Epithelial cell of prostate (primary cell): ENCODE results near the gene OR10A3.
"Not testable (repeated sequence)": the region's sequence is repeated elsewhere in the genome, so short reads cannot be mapped to it uniquely, and the experiment has no call there.

Source experiments
- DNase-seq: peaks from one replicate; pipeline ENCODE4 v3.0.0-alpha.2; 2011; ENCODE audit warnings: low read depth, low spot score
- H3K27ac ChIP-seq: fragments of 450-650 bp; 2 replicates; pipeline ENCODE4 v1.5.1; 2017; ENCODE audit warnings: mild to moderate bottlenecking

The OR10A3 gene, protein sequence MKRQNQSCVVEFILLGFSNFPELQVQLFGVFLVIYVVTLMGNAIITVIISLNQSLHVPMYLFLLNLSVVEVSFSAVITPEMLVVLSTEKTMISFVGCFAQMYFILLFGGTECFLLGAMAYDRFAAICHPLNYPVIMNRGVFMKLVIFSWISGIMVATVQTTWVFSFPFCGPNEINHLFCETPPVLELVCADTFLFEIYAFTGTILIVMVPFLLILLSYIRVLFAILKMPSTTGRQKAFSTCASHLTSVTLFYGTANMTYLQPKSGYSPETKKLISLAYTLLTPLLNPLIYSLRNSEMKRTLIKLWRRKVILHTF

DNA sequence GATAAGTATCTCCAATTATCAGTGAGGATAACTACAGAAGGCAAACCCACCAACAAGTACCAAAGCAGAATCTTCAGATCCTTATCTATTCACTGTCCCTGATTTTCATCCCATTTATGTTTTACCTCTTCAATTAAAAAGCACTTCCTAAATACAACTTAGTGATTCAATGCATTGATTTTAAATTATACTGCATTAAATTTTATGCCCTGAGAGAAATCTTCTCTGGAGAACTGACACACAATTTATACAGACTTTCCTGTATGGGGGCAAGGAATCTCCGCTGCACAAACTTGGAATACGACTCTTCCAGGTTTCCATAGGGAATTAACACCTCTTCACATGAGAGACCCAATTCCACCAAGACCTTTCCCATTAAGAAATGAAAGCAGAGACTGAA lies at the start of gene OR10A3:
Gene OR10A3 (minus strand): TSS at position 101 of the 400 bp plus-strand sequence. CDS start 2,188 bp downstream, outside the sequence.
- DNase-seq = no peak
- no peak within 1 kb of the TSS for H3K27ac ChIP-seq

DNA sequence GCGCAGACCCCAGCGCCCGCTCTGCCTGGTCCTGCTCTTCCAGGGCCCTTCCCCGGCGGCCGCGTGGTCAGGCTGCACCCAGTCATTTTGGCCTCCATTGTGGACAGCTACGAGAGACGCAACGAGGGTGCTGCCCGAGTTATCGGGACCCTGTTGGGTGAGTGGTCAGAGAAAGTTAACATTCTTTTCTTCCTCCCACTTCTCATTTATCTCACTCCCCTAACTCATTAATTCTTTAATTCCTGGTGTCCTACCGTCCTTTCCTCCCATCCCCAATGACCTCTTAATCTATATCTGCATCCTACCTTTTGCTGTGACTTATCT lies 46.0 kb upstream of the OR10A3 start:
- DNase-seq = not testable (repeated sequence)
- H3K27ac ChIP-seq = peak overlapping the region; percentile 64

DNA sequence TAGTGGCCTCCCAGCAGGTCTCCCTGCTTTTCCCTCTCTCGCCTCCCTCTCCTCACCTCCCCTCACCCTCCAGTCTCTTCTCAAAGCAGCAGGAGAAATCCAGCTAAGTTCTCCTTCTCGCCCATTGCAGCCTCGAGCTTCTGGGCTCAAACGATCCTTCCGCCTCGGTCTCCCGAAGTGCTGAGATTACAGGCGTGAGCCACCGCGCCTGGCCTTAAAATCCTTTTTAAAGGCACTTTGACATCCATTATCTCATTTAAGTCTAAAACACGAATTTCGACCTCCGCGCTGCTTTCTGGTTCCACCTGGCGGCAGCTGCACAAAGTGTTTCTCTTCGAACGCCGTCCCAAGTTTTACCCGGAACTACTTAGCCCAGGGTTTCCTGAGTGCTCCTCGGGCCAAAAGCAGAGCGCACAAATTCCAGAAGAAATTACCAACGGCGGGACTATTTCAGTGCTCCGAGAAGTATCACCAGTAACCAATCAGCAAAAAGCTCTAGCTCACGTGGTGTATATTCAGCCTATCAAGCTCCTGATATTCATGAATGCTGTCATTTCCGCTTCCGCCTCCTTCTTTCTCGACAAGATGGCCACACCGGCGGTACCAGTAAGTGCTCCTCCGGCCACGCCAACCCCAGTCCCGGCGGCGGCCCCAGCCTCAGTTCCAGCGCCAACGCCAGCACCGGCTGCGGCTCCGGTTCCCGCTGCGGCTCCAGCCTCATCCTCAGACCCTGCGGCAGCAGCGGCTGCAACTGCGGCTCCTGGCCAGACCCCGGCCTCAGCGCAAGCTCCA lies 45.5 kb upstream of the OR10A3 start, which contains the start of gene EIF3F:
Gene EIF3F (plus strand): TSS at position 570 of the 792 bp plus-strand sequence. CDS start 16 bp downstream, at position 586.
- peak; percentile 99 for DNase-seq
- H3K27ac ChIP-seq = peak within 1 kb of the TSS; percentile 64

DNA sequence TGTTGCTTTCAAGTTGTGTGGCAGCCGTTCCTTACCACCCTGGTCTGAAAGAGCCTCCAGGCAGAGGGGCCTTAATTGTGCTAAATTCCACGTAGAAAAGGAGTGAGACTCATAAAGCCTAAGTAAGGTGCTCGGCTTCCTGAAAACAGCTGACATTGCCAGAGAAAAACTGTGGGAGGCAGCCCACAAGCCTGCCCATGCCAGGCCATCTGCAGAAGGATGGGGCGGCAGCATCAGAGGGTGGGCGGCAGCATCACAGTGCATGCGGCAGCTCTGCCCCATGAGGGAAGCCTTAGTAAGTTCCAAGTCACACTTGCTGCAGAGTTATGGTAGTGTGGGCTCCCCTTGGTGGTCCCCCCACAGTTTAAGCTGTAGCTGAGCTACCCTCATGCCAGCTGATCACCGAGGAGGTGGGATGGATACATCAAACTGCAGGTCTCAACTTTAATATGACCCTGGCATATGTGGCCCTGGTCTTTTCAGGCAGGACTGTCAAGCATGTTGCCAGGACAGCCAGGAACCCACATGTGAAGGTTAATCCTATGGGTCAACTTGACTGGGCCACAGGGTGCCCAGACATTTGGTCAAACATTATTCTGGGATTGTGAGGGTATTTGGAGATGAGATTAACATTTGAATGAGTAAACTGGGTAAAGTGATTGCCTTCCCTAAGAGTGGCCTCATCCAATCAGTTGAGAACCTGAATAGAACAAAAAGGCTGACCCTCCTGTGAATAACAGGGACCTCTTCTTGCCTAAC lies 42.5 kb upstream of the OR10A3 start:
- no peak for DNase-seq
- H3K27ac ChIP-seq = no peak overlapping the region

DNA sequence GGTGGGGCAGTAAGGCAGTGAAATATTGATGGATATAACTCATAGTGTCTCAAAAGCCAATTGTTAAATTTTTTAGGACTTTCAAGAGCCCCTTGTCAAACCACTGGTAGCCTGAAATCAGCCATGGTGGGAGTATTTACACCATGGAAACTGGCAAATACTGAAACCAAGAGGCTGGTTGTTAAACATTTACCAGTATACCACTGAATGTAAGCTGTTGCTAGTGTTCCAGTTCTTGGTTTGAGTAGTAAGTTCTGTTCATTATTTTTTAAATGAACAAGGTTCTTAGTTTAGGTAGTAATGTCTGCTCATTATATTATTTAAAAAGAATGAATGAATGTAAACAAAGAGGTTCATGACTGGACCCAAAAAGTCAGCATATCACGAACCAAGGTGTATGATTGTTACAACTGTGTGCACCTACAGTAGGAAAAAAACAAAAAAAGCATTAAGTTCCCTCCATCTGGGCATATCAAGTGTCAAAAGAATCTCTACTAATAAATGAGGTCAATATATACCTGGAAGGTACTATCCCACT lies 41.1 kb upstream of the OR10A3 start:
- H3K27ac ChIP-seq = no peak overlapping the region
- DNase-seq = no peak

DNA sequence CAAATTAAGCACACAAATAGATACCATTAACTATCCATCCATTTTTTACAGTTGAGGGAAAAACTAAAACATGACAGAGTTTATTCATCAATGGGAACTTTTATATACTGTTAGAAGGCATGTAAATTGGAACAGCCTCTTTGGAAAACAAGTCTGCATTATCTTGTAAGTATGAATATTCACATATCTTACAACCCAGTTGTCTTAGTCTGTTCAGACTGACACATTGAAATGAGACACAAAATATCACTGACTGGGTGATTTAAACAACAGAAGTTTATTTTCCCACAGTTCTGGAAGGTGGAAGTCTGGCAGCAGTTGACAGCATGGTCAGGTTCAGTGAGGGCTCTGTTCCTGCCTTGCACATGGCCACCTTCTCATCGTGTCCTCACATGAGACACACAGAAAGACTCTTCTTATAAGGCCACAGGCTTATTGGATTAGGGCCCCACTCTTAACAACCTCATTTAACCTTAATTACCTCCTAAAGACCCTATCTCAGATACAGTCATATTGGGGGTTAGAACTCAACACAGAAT lies 40.2 kb upstream of the OR10A3 start:
- H3K27ac ChIP-seq = no peak overlapping the region
- DNase-seq = no peak

DNA sequence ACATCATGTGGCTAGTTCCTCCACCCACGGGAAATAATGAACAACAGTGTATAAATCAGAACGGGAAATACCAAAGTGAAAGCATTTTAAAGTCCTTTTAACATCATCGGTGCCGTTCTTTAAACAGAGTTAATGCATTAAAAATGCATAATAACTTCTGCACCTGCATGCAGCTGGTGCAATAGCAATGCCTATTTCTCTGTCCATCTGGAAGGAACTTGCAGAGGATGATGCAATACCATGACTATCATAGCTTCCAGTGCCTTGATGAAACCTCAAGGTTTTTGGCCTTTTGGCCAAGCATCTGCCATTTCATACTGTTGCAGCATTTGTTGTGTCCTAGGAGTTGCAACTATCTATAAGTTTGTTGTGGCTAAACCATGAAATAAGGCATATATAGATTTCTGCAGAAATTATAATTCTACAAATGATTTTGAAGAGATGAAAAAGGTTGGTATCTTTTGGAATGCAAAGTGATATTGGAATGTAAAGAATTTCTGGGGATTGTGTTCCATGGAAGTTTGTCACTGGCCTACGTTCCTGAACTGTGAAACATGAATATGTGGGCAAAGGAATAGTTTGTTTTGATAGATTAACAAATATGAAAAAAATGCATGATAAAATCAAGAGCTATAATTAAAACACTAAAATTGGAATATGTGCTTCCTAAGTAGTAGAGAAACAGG lies 35.9 kb upstream of the OR10A3 start:
- peak overlapping the region; percentile 95 for H3K27ac ChIP-seq
- no peak for DNase-seq

DNA sequence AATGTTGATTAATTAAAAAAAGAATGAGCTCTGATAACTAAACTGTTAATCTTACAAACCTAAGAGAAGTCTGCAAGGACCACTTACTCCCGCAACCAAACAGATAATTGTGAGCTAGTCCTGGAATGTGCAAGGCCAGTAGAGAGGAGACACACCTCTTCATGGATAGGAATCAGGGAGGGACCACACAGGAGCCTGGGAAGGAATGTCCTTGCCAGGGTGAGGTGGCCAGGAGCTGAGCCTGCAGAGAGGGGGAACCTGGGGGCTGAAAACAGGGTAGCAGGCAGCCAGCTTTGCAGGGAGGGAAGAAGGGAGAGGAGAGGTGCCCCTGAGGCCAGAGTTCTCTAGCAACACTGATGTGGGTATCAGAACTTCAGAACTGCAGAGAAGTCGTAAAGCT lies 33.2 kb upstream of the OR10A3 start:
- no peak for DNase-seq
- H3K27ac ChIP-seq = peak overlapping the region; percentile 95

DNA sequence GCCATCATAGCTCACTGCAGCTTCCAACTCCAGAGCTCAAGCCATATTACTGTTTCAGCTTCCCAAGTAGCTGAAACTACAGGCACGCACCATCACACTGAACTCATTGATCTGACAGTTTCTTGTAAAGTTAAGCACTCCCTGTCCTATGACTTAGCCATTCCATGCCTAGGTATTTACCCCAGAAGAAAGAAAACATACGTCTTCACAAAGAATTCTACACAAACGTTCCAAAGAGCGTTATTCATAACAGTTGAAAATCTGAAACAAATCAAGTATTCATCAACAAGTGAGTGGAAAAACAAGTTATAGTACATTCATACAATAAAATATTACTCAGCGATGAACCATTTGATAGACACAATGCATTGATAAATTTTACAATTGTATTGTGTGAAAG lies 31.5 kb upstream of the OR10A3 start:
- DNase-seq = peak; percentile 66
- peak overlapping the region; percentile 95 for H3K27ac ChIP-seq

DNA sequence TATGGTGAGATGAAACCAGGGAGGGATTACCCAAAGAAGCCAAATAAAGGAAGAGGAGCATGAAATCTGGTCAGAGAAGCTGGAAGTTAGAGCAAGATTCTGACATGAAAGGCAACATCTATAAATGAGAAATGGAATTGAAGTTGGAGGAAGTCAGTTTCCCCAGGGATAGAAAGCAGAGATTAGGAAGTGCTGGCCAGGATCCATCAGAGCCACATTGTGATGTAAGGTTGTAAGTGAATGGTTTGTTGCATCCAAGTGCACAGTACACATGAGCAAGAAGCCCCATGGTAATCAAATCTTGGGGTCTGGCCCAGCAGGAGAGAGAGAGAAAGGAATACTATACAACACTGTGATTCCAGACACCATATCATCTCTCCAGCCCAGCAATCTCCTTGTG lies 30.3 kb upstream of the OR10A3 start:
- DNase-seq = no peak
- H3K27ac ChIP-seq = peak overlapping the region; percentile 95

DNA sequence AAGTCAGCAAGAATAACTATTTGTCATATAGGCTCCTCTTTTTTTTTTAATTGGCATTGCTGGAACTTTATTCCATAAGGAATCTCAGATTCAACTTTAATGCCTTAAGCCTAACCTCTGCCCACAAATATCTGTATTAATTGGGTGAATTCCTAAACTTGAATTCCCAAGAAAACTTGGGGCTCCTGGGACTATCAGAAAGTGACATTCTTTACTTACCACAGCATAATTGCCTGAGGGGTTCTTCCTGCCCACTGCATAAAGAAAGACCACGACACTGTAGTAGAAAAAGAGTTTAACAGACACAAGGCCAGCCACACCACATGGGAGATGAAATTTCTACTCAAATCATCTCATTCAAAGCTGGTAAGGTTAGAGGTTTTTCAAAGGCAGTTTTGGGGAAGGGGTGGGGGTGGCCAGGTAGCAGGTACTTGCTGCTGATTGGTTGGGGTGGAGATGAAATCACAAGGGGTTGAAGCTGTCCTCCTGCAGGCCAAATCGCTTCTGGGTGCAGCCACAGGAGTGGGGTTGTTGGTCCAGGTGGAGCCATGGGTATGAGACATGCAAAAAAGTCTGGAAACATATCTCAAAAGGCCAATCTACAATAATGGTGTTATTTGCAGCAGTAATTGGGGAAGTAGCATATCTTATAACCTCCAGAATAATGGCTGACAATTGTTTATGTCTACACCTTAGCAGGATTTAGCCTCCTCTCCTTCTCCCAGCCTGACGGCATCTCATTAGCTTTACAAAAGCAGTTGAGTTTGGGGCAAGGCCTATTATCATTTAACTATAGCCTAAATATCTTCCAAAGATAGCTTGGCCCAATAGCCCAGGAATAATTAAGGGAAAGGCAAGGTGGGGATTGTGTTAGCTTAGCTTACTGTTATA lies 28.5 kb upstream of the OR10A3 start:
- no peak for DNase-seq
- no peak overlapping the region for H3K27ac ChIP-seq

DNA sequence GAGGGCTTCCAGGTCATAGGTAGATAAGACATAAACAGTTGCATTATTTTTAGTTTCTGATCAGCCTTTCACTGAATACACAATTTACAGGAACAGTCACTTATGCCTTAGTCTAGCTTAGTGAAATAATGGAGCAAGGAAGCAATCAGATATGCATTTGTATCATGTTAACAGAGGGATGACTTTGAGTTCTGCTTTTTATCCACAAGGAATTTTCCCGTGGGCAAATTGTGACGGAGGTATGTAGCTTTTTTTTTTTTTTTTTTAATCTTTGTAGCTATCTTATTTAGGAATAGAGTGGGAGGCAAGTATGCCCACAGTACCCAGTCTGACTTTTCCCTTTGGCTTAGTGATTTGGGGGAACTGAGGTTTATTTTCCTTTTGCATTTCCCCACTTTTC lies 27.2 kb upstream of the OR10A3 start:
- no peak for DNase-seq
- H3K27ac ChIP-seq = no peak overlapping the region

DNA sequence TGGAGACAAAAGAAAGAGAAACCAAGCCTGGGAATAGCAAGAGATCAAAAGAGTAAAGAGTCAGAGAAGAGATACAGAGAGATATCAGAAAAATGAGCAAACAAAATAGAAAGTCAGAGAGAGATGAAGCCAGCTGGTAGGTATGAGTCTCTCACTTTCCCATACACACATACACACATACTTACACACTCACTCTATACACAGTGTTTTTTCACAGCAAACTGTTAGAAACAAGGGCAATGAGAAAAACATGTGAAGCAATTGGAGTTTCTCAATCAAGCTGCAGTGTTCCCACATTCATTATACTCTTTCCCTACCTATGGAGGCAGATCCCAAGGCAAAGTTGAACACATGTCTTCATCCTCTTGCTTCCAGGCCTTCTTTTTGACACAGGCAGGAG lies 26.3 kb upstream of the OR10A3 start:
- peak overlapping the region; percentile 90 for H3K27ac ChIP-seq
- no peak for DNase-seq

DNA sequence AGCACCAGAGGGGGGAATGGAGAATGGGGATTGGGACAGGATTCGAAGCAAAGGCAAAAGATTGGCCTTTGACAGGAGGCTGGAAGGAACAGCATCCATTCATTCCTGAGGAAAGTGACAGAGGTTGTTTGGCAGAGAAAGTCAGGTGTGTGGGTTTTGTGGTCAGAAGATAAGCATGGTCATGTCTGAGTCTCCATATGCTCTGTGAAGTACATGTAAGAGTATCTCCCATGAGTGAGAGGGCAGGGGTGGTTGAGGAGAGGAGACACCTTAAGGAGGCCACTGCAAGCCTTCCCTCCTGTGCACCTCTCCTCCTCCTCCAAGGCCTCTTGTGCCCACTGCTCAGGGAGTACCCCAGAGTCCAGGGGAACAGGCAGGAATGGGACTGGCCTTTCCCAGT lies 25.6 kb upstream of the OR10A3 start:
- peak overlapping the region; percentile 90 for H3K27ac ChIP-seq
- DNase-seq = peak; percentile 51

DNA sequence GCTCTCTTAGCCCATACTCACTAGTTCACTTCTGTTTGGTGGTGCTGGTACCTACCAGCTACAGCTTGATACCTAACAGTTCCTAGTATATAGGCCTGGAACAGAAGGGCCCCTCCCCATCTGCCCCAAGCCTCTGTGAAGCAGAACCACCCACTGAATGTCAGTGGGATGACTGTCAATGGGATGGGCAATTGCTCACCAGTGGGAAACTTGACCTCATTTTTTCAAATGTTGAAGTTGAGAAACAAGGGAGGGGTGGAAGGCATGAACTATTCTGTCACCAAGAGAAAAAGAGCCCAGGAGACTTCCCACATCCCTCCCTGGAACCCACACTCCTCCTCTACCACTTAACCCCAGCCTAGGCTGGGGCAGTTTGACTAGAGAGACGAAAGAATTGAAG lies 23.9 kb upstream of the OR10A3 start, which contains the start of gene NLRP10:
Gene NLRP10 (minus strand): TSS at position 62 of the 400 bp plus-strand sequence. CDS start 1,952 bp downstream, outside the sequence.
- DNase-seq = peak; percentile 75
- peak within 1 kb of the TSS; percentile 90 for H3K27ac ChIP-seq

DNA sequence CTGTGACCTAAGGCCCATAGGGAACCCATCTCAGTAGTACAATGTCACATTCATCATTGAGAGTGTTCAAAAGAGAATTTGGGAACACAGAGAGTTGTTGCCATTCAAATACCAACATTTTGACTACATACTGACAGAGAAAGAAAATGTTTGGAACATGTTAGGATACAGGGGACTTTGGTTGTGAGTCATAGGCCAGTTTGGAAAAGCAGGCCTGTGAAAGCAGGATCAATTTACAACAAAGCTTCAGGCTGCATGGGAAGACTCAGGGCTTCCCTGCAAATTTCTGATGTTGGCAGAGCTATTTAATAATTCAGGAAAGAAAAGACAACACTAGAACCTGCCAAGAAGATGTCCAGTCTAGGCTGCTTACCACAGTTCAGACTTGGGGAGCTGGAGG lies 23.4 kb upstream of the OR10A3 start:
- H3K27ac ChIP-seq = peak overlapping the region; percentile 90
- DNase-seq = no peak

DNA sequence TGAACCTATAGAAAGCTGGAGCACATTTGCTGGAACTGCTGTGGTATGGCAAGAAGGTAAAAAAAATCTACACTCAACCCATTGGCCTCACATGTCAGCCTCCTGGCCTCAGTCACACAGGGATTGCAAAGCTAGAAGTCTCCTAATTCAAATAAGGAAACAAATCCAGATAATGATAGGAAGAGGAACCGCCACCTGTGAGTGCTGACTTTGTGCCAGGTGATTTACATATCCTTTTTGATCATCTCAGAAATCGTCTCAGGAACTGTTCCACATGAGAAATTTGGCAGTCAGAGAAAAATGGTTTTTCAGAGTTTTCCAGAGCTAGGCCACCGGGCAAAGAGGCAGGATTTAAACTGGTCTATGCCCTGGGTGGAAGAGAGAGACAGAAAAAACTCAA lies 22.8 kb upstream of the OR10A3 start:
- peak overlapping the region; percentile 90 for H3K27ac ChIP-seq
- no peak for DNase-seq

DNA sequence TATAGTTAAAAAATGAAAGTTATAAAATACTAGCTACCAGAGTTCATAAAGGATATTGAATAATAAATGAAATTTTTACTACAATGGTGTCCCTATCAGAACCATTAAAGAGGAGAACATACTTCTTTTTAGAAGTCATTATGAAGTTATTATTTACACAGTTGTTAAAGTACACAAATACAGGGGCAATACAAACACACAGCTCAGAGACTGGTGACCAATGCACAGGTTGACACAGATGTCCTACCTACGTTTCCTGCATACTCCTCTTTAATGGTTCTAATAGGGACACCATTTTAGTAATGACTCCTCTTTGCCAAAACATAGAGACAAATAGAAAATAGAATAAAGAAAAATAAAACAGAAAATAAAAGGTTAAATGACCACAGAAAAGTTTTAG lies 13.7 kb upstream of the OR10A3 start:
- no peak overlapping the region for H3K27ac ChIP-seq
- no peak for DNase-seq

DNA sequence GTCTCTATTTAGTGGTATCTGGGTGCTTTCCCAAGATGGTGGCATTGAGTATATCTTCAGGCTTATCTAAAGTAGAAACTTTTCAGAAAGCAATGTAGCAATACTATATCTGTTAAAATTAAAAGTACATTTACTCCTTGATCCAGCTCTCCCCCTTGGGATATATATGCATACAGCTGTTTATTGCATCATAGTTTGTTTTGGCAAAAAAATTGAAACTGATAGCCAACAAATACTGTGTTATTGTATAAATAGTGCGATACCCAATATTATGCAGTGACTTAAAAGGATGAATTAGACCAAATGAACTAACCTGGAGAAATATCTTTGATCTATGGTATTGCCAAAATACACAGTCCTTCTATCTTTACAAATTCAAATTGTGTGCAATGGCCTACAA lies 8.4 kb upstream of the OR10A3 start:
- no peak for DNase-seq
- no peak overlapping the region for H3K27ac ChIP-seq
